ENCODE data around the gene HSD17B2.

Gene HSD17B2

GRCh38 chr16:82063456-82064082, 28.5 kb downstream of the HSD17B2 start:
- ATAC-seq (ENCODE audit: low read depth), result peak; percentile 58
- Histone ChIP-seq H3K27me3 (ENCODE audit: insufficient read depth, poor library complexity, severe bottlenecking) (no peaks in the 10 kb centered on the region), H3K9me3 (ENCODE audit: severe bottlenecking) (no peaks in the 10 kb centered on the region), H3K27ac (ENCODE audit: poor library complexity, severe bottlenecking) (no peak overlapping the region), H3K36me3 (ENCODE audit: low read depth) (no peaks in the 10 kb centered on the region), H3K4me3 (ENCODE audit: severe bottlenecking) (no peak overlapping the region), H3K4me1 (ENCODE audit: insufficient read depth, poor library complexity, severe bottlenecking) (peaks cover 11% of the 10 kb centered on the region)
- no peak for DNase-seq (ENCODE audit: low spot score)
- TF ChIP-seq CTCF (IDR thresholded peaks at IDR 0.05; ENCODE audit: poor library complexity, severe bottlenecking), result no peak

DNA sequence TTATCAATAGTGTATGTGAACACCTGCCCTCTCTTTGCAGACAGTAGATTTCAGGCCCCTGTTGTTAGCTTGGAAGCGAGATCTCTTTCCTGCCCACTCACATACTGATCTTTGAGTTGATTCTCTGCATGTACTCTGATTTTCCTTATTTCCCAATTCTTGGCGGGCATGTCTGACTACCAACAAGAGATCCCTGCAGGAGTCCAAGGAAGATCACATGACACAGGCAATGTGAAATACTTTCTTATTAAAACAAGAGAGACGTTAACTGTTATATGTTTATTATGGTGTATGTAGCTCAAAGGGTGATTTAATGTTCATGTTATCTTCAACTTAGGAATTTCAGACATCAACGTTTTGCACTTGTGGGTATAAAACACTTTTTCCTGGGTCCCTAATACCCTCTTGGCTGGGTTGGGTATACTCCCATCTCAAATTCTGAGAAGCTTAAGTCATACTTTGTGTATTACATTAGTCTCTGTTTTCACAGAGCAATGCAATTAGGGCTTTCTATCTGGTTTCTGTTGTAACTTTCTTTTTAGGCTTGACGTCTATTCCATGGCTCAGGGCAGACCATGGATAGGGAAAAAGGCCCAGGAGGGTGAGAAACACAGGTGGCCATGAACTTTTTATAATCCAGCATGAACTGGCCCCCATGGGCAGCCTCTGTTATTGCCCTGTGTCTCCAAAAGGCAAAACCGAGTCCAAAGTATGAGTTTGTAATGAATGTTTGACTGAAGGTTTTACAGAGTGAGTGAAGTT, 32.2 kb downstream of the HSD17B2 start:
- no peak for TF ChIP-seq CTCF (IDR thresholded peaks at IDR 0.05; ENCODE audit: poor library complexity, severe bottlenecking)
- no peaks in the 10 kb centered on the region for H3K36me3 ChIP-seq (ENCODE audit: low read depth)
- ATAC-seq (ENCODE audit: low read depth) (no peak), DNase-seq (ENCODE audit: low spot score) (no peak)
- H3K4me3 ChIP-seq (ENCODE audit: severe bottlenecking), result no peak overlapping the region
- no peaks in the 10 kb centered on the region for H3K9me3 ChIP-seq (ENCODE audit: severe bottlenecking)
- no peak overlapping the region for H3K27ac ChIP-seq (ENCODE audit: poor library complexity, severe bottlenecking)
- H3K27me3 ChIP-seq (ENCODE audit: insufficient read depth, poor library complexity, severe bottlenecking), result no peaks in the 10 kb centered on the region
- H3K4me1 ChIP-seq (ENCODE audit: insufficient read depth, poor library complexity, severe bottlenecking), result peaks cover 31% of the 10 kb centered on the region

DNA sequence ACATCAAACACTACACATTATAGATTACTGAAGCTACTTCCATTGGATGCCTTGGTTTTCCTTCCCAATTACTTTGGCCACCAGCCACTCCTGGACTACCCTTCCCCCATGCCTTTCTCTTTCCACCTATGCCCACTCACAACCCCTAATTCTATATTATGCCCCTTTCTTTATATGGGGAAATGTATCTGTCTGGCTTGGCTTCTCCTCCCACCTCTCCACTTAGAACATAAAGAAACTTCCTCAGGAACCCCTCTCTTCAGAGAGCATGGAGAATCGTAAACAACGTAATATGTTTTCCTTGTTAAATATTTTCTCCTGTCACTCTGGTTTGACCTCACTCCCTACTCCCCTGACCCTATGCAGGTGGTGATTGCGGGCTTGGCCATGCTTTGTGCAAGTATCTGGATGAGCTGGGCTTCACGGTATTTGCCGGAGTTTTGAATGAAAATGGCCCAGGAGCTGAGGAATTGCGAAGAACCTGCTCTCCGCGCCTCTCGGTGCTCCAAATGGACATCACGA, 32.8 kb downstream of the HSD17B2 start:
- no peak overlapping the region for H3K27ac ChIP-seq (ENCODE audit: poor library complexity, severe bottlenecking)
- H3K4me1 ChIP-seq (ENCODE audit: insufficient read depth, poor library complexity, severe bottlenecking), result peaks cover 29% of the 10 kb centered on the region
- ATAC-seq (ENCODE audit: low read depth) (no peak), DNase-seq (ENCODE audit: low spot score) (no peak)
- no peak for TF ChIP-seq CTCF (IDR thresholded peaks at IDR 0.05; ENCODE audit: poor library complexity, severe bottlenecking)
- no peaks in the 10 kb centered on the region for H3K27me3 ChIP-seq (ENCODE audit: insufficient read depth, poor library complexity, severe bottlenecking)
- H3K36me3 ChIP-seq (ENCODE audit: low read depth), result no peaks in the 10 kb centered on the region
- H3K9me3 ChIP-seq (ENCODE audit: severe bottlenecking), result no peaks in the 10 kb centered on the region
- no peak overlapping the region for H3K4me3 ChIP-seq (ENCODE audit: severe bottlenecking)

- H3K9me3 ChIP-seq (ENCODE audit: severe bottlenecking), result no peaks in the 10 kb centered on the region
- peak overlapping the region; percentile 79 for H3K27ac ChIP-seq (ENCODE audit: poor library complexity, severe bottlenecking)
- peak; percentile 75 for DNase-seq (ENCODE audit: low spot score)
- H3K27me3 ChIP-seq (ENCODE audit: insufficient read depth, poor library complexity, severe bottlenecking), result no peaks in the 10 kb centered on the region
- H3K4me3 ChIP-seq (ENCODE audit: severe bottlenecking), result no peak overlapping the region
- H3K36me3 ChIP-seq (ENCODE audit: low read depth), result no peaks in the 10 kb centered on the region
- no peak for TF ChIP-seq CTCF (IDR thresholded peaks at IDR 0.05; ENCODE audit: poor library complexity, severe bottlenecking)
- ATAC-seq (ENCODE audit: low read depth), result peak; percentile 95
- H3K4me1 ChIP-seq (ENCODE audit: insufficient read depth, poor library complexity, severe bottlenecking), result peaks cover 20% of the 10 kb centered on the region
These were observed 35.8 kb downstream of the HSD17B2 start for GRCh38 chr16:82070656-82071369.
